Neuronal stem cell (in vitro differentiated cells): Measurements from ENCODE around the gene ARHGAP1.
A peak's percentile ranks its signal among the peaks of the same experiment; 100 is the strongest.

Experiments used
- DNase-seq: peaks from one replicate; pipeline ENCODE4 v3.0.0-alpha.2; 2013; ENCODE audit warnings: low spot score
- H2AFZ ChIP-seq: one replicate; pipeline ENCODE4 v1.6.1; 2013; ENCODE audit warnings: mild to moderate bottlenecking, low read length, inconsistent platforms
- H2AK5ac ChIP-seq: 2 replicates; pipeline ENCODE4 v1.6.1; 2013; ENCODE audit warnings: low read depth, mild to moderate bottlenecking, inconsistent platforms, low read length, moderate library complexity, mixed read lengths
- H2BK120ac ChIP-seq: 2 replicates; pipeline ENCODE4 v1.6.1; 2013; ENCODE audit warnings: low read depth, mild to moderate bottlenecking, inconsistent platforms, low read length, moderate library complexity, mixed read lengths
- H2BK12ac ChIP-seq: one replicate; pipeline ENCODE4 v1.6.1; 2013; ENCODE audit warnings: low read length, inconsistent platforms
- H2BK15ac ChIP-seq: 2 replicates; pipeline ENCODE4 v1.6.1; 2013; ENCODE audit warnings: mild to moderate bottlenecking, low read length, inconsistent platforms, mixed read lengths
- H2BK5ac ChIP-seq: one replicate; pipeline ENCODE4 v1.6.1; 2013; ENCODE audit warnings: inconsistent platforms, mild to moderate bottlenecking, low read length, moderate library complexity
- H3K14ac ChIP-seq: one replicate; pipeline ENCODE4 v1.6.1; 2013; ENCODE audit warnings: low read length, inconsistent platforms
- H3K18ac ChIP-seq: 2 replicates; pipeline ENCODE4 v1.6.1; 2013; ENCODE audit warnings: low read length, inconsistent platforms
- H3K23ac ChIP-seq: 2 replicates; pipeline ENCODE4 v1.6.1; 2013; ENCODE audit warnings: low read depth, mild to moderate bottlenecking, mixed read lengths, low read length, inconsistent platforms; ENCODE audit not compliant: poor library complexity
- H3K27ac ChIP-seq: replicated peaks from 3 replicates; pipeline ENCODE4 v1.5.1; 2013; ENCODE audit warnings: low read length, inconsistent platforms
- H3K27me3 ChIP-seq, 3 experiments: 2 replicates each; pipeline ENCODE4 v1.6.1; 2013; ENCODE audit warnings: low read length in 3 of 3, mild to moderate bottlenecking in 2 of 3, inconsistent platforms in 1 of 3, low read depth in 1 of 3, mixed read lengths in 1 of 3, moderate library complexity in 1 of 3; ENCODE audit not compliant: control insufficient read depth in 3 of 3, insufficient read depth in 3 of 3
- H3K36me3 ChIP-seq, 2 donors: replicated peaks in 1 of 2; 2 replicates each; pipeline ENCODE4 v1.6.1; 2013; ENCODE audit warnings: low read length in 2 of 2; ENCODE audit not compliant: control insufficient read depth in 2 of 2, insufficient read depth in 2 of 2
- H3K4ac ChIP-seq: 2 replicates; pipeline ENCODE4 v1.6.1; 2013; ENCODE audit warnings: inconsistent platforms, mild to moderate bottlenecking, low read length, moderate library complexity
- H3K4me1 ChIP-seq, 2 donors: 1 replicate in 1 of 2; 2 replicates in 1 of 2; pipeline ENCODE4 v1.6.1; 2013; ENCODE audit warnings: low read length in 2 of 2, low read depth in 1 of 2; ENCODE audit not compliant: control insufficient read depth in 2 of 2, insufficient read depth in 1 of 2
- H3K4me2 ChIP-seq: one replicate; pipeline ENCODE4 v1.6.1; 2013; ENCODE audit warnings: mild to moderate bottlenecking, low read length, inconsistent platforms; ENCODE audit not compliant: insufficient read depth, poor library complexity, severe bottlenecking
- H3K4me3 ChIP-seq, 2 donors: 2 replicates each; pipeline ENCODE4 v1.5.1; 2013; ENCODE audit warnings: low read length in 2 of 2, mild to moderate bottlenecking in 2 of 2, inconsistent platforms in 1 of 2, moderate library complexity in 1 of 2
- H3K79me1 ChIP-seq: one replicate; pipeline ENCODE4 v1.6.1; 2013; ENCODE audit warnings: low read depth, mild to moderate bottlenecking, inconsistent platforms, low read length, moderate library complexity
- H3K9ac ChIP-seq: one replicate; pipeline ENCODE4 v1.6.1; 2013; ENCODE audit warnings: mild to moderate bottlenecking, low read depth, low read length, inconsistent platforms; ENCODE audit not compliant: poor library complexity
- H3K9me3 ChIP-seq, 2 donors: replicated peaks in 1 of 2; 2 replicates each; pipeline versions ENCODE3 to v1.6.1; 2013; ENCODE audit warnings: low read length in 2 of 2, mild to moderate bottlenecking in 2 of 2, inconsistent platforms in 1 of 2, low read depth in 1 of 2, mixed read lengths in 1 of 2, moderate library complexity in 1 of 2; ENCODE audit not compliant: control insufficient read depth in 2 of 2, insufficient read depth in 1 of 2
- H4K8ac ChIP-seq: one replicate; pipeline ENCODE4 v1.6.1; 2013; ENCODE audit warnings: low read depth, mild to moderate bottlenecking, inconsistent platforms, low read length, moderate library complexity
- H4K91ac ChIP-seq: one replicate; pipeline ENCODE4 v1.6.1; 2013; ENCODE audit warnings: low read length, low read depth, mild to moderate bottlenecking, inconsistent platforms; ENCODE audit not compliant: poor library complexity
- WGBS, 2 donors: extraction: QIAGEN DNeasy Blood & Tissue Kit; methylation state at CpG; one replicate each; pipeline ENCODE4 v1.1.7; 2013; ENCODE audit warnings: missing lambda C conversion rate in 2 of 2, mixed read lengths in 1 of 2; ENCODE audit not compliant: insufficient read length in 2 of 2, insufficient replicate concordance in 1 of 2; ENCODE audit errors: extremely low coverage in 2 of 2; 5-methylcytosine and 5-hydroxymethylcytosine counted together

The ARHGAP1 gene

GRCh38 chr11:46684367-46684766 lies 16.1 kb downstream of the ARHGAP1 start:
- Histone ChIP-seq H3K4me1 (no peaks in the 10 kb centered on the region), H4K91ac (no peak overlapping the region), H3K9me3 (no peaks in the 10 kb centered on the region), H2BK120ac (no peak overlapping the region), H3K27ac (no peak overlapping the region), H3K14ac (no peak overlapping the region), H4K8ac (no peak overlapping the region), H3K4me2 (no peak overlapping the region), H3K27me3 (no peaks in the 10 kb centered on the region), H2BK15ac (no peak overlapping the region), H3K9ac (no peak overlapping the region), H3K23ac (no peak overlapping the region), H2AK5ac (no peak overlapping the region), H3K18ac (no peak overlapping the region), H2BK12ac (no peak overlapping the region), H3K4me3 (no peak overlapping the region), H3K36me3 (peaks cover 12 to 55% of the 10 kb centered on the region in 2 donors), H3K79me1 (no peaks in the 10 kb centered on the region), H2AFZ (no peak overlapping the region), H2BK5ac (no peak overlapping the region), H3K4ac (no peak overlapping the region)
- DNase-seq: no peak
- no CpG with 5 or more reads among the region's 3 CpGs for WGBS, 2 donors

GRCh38 chr11:46682773-46683752 lies 17.4 kb downstream of the ARHGAP1 start:
- H3K4me3 ChIP-seq: no peak overlapping the region
- no peak overlapping the region for H3K4me2 ChIP-seq
- no peak overlapping the region for H4K8ac ChIP-seq
- H2AK5ac ChIP-seq: no peak overlapping the region
- H3K4ac ChIP-seq: no peak overlapping the region
- no peak overlapping the region for H3K14ac ChIP-seq
- no peak overlapping the region for H3K23ac ChIP-seq
- H3K79me1 ChIP-seq: peaks cover 2% of the 10 kb centered on the region
- no peak overlapping the region for H3K27ac ChIP-seq
- peaks cover 21 to 63% of the 10 kb centered on the region in 2 donors for H3K36me3 ChIP-seq
- H4K91ac ChIP-seq: no peak overlapping the region
- H3K9me3 ChIP-seq: no peaks in the 10 kb centered on the region
- no peak overlapping the region for H2AFZ ChIP-seq
- H2BK12ac ChIP-seq: no peak overlapping the region
- H2BK15ac ChIP-seq: no peak overlapping the region
- H2BK5ac ChIP-seq: no peak overlapping the region
- H2BK120ac ChIP-seq: no peak overlapping the region
- H3K18ac ChIP-seq: no peak overlapping the region
- no peaks in the 10 kb centered on the region for H3K4me1 ChIP-seq
- WGBS, 2 donors: no CpG with 5 or more reads among the region's 11 CpGs
- H3K27me3 ChIP-seq: no peaks in the 10 kb centered on the region
- no peak overlapping the region for H3K9ac ChIP-seq
- no peak for DNase-seq

- H3K23ac ChIP-seq: no peak overlapping the region
- no peak overlapping the region for H3K18ac ChIP-seq
- H2BK12ac ChIP-seq: no peak overlapping the region
- H3K27me3 ChIP-seq: no peaks in the 10 kb centered on the region
- no peak overlapping the region for H2BK120ac ChIP-seq
- no peak overlapping the region for H2BK5ac ChIP-seq
- H3K36me3 ChIP-seq: peaks cover 23 to 54% of the 10 kb centered on the region in 2 donors
- H4K91ac ChIP-seq: no peak overlapping the region
- no CpG with 5 or more reads among the region's 11 CpGs for WGBS, 2 donors
- H3K4me3 ChIP-seq: no peak overlapping the region
- DNase-seq: no peak
- no peak overlapping the region for H2AK5ac ChIP-seq
- no peak overlapping the region for H2BK15ac ChIP-seq
- H3K4ac ChIP-seq: no peak overlapping the region
- no peak overlapping the region for H3K4me2 ChIP-seq
- H2AFZ ChIP-seq: no peak overlapping the region
- H3K27ac ChIP-seq: no peak overlapping the region
- H3K4me1 ChIP-seq: no peaks in the 10 kb centered on the region
- no peak overlapping the region for H4K8ac ChIP-seq
- H3K9ac ChIP-seq: peak overlapping the region; percentile 30
- H3K14ac ChIP-seq: no peak overlapping the region
- H3K9me3 ChIP-seq: no peaks in the 10 kb centered on the region
- peaks cover 3% of the 10 kb centered on the region for H3K79me1 ChIP-seq
Measured at GRCh38 chr11:46681814-46682213, 18.6 kb downstream of the ARHGAP1 start.

- WGBS, 2 donors: no CpG with 5 or more reads among the region's 22 CpGs
- DNase-seq: no peak
- no peaks in the 10 kb centered on the region for H3K4me1 ChIP-seq
Measured at GRCh38 chr11:46680815-46681214, 19.6 kb downstream of the ARHGAP1 start.

More at GRCh38 chr11:46680815-46681214, 19.6 kb downstream of the ARHGAP1 start:
- Histone ChIP-seq H4K91ac (no peak overlapping the region), H2BK15ac (no peak overlapping the region), H2BK12ac (no peak overlapping the region), H3K4me3 (no peak overlapping the region), H3K23ac (no peak overlapping the region), H3K4me2 (no peak overlapping the region), H3K27ac (no peak overlapping the region), H2BK5ac (no peak overlapping the region), H3K79me1 (peaks cover 5% of the 10 kb centered on the region), H2AK5ac (no peak overlapping the region), H3K4ac (no peak overlapping the region), H3K18ac (no peak overlapping the region), H3K9me3 (no peaks in the 10 kb centered on the region), H3K27me3 (no peaks in the 10 kb centered on the region), H3K9ac (no peak overlapping the region), H4K8ac (no peak overlapping the region), H3K36me3 (peaks cover 24 to 56% of the 10 kb centered on the region in 2 donors), H2AFZ (no peak overlapping the region), H3K14ac (no peak overlapping the region), H2BK120ac (no peak overlapping the region)
